HCT116 (cell line): ENCODE measurements around the gene SDK1.

Experiments
- POLR2A ChIP-seq: IDR thresholded peaks from 2 replicates; pipeline ENCODE4 v1.7.0; 2011; ENCODE audit warnings: borderline replicate concordance; ENCODE audit not compliant: insufficient read depth, insufficient read length; ENCODE audit errors: extremely low read depth
- TF ChIP-seq, protein P1 (sequence below): IDR thresholded peaks from 2 replicates; pipeline ENCODE4 v1.6.1; 2012; ENCODE audit warnings: low read depth

DNA sequence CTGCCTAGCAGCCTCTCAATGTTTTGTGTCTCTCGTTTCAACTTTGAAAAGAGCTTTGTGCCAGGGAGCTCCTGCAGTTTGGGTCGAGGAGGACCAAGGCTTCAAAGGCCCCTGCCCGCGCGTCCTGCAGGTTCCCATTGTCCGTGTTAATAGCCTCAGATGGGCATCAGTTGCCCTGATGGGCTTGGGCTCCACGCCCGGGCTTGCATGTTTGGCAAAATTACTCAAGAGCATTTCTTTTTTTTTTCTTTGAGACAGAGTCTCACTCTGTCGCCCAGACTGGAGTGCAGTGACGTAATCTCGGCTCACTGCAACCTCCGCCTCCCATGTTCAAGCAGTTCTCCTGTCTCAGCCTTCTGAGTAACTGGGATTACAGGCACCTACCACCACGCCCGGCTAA, 636.6 kb downstream of the SDK1 start:
- TF ChIP-seq, protein P1, sequence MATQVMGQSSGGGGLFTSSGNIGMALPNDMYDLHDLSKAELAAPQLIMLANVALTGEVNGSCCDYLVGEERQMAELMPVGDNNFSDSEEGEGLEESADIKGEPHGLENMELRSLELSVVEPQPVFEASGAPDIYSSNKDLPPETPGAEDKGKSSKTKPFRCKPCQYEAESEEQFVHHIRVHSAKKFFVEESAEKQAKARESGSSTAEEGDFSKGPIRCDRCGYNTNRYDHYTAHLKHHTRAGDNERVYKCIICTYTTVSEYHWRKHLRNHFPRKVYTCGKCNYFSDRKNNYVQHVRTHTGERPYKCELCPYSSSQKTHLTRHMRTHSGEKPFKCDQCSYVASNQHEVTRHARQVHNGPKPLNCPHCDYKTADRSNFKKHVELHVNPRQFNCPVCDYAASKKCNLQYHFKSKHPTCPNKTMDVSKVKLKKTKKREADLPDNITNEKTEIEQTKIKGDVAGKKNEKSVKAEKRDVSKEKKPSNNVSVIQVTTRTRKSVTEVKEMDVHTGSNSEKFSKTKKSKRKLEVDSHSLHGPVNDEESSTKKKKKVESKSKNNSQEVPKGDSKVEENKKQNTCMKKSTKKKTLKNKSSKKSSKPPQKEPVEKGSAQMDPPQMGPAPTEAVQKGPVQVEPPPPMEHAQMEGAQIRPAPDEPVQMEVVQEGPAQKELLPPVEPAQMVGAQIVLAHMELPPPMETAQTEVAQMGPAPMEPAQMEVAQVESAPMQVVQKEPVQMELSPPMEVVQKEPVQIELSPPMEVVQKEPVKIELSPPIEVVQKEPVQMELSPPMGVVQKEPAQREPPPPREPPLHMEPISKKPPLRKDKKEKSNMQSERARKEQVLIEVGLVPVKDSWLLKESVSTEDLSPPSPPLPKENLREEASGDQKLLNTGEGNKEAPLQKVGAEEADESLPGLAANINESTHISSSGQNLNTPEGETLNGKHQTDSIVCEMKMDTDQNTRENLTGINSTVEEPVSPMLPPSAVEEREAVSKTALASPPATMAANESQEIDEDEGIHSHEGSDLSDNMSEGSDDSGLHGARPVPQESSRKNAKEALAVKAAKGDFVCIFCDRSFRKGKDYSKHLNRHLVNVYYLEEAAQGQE = no peak
- TF ChIP-seq POLR2A = no peak
